ENCODE measurements around the gene LSS.
"Not testable (repeated sequence)": the region's sequence is repeated elsewhere in the genome, so short reads cannot be mapped to it uniquely, and the experiment has no call there.

GRCh38 chr21:46241577-46241976 lies 13.0 kb upstream of the LSS start:
- not testable (repeated sequence) for TF ChIP-seq CTCF, POLR2A (IDR thresholded peaks at IDR 0.05)
